ENCODE data around the gene GDF7. TPM values are rescaled to one million over a fixed set of nuclear protein-coding genes. Genes with fewer than 3 reads are reported as not detected.

The GDF7 gene
- total RNA-seq, 1 experiment from 2014 or later = 0.02 TPM

GRCh38 chr2:20667531-20668401 is 822 bp downstream of the GDF7 start:
- BruUV-seq (replicated peaks) = no TSS peak
- POLR2A ChIA-PET = no interaction called here

More at GRCh38 chr2:20667531-20668401, 822 bp downstream of the GDF7 start:
- no peaks in the 10 kb centered on the region for H3K4me1 ChIP-seq (ENCODE audit: control insufficient read depth in 1 of 2, insufficient read depth in 2 of 2, low read length in 2 of 2)
- TF ChIP-seq ATF3 (IDR thresholded peaks at IDR 0.05) = no peak
- TF ChIP-seq POLR2A (IDR thresholded peaks at IDR 0.05; ENCODE audit: borderline replicate concordance, extremely low read depth, insufficient read depth, insufficient read length) = no peak
- TF ChIP-seq FOSL1 (IDR thresholded peaks at IDR 0.05; ENCODE audit: low read depth) = no peak
- no peak for TF ChIP-seq TCF7L2 (IDR thresholded peaks at IDR 0.05; ENCODE audit: borderline replicate concordance, extremely low read depth, insufficient read depth, insufficient read length)
- no peak for TF ChIP-seq YY1 (IDR thresholded peaks at IDR 0.05; ENCODE audit: extremely low read depth, insufficient replicate concordance, low read depth, low read length)
- TF ChIP-seq POLR2AphosphoS5 (IDR thresholded peaks at IDR 0.05; ENCODE audit: low read depth, low read length) = no peak
- no peak for TF ChIP-seq EZH2phosphoT487 (IDR thresholded peaks at IDR 0.05; ENCODE audit: borderline replicate concordance)
- no peak for TF ChIP-seq SRF (IDR thresholded peaks at IDR 0.05; ENCODE audit: low read depth)
- no peak for TF ChIP-seq CTCF (IDR thresholded peaks at IDR 0.05 in 2 of 3, conservative IDR thresholded peaks at IDR 0.05 in 1 of 3; ENCODE audit: borderline replicate concordance in 1 of 3, insufficient read depth in 1 of 3, low read depth in 2 of 3, low read length in 2 of 3)
- no peak for TF ChIP-seq ZNF274 (IDR thresholded peaks at IDR 0.05; ENCODE audit: low read depth, low read length)
- no peak for TF ChIP-seq ZFX (IDR thresholded peaks at IDR 0.05)
- TF ChIP-seq CBX3 (IDR thresholded peaks at IDR 0.05; ENCODE audit: low read depth) = no peak
- no peak for TF ChIP-seq ELF1 (IDR thresholded peaks at IDR 0.05; ENCODE audit: borderline replicate concordance, low read depth)
- TF ChIP-seq RAD21 (IDR thresholded peaks at IDR 0.05; ENCODE audit: low read depth) = no peak
- no peak for TF ChIP-seq JUND (IDR thresholded peaks at IDR 0.05)
- no peak for TF ChIP-seq EZH2 (IDR thresholded peaks at IDR 0.05)
- TF ChIP-seq MAX (IDR thresholded peaks at IDR 0.05) = no peak
- no peak for TF ChIP-seq ZBTB33 (IDR thresholded peaks at IDR 0.05; ENCODE audit: extremely low read depth, insufficient replicate concordance, low read length)
- TF ChIP-seq CEBPB (IDR thresholded peaks at IDR 0.05; ENCODE audit: low read depth) = no peak
- no peak for TF ChIP-seq SIN3A (IDR thresholded peaks at IDR 0.05; ENCODE audit: low read depth)
- intact Hi-C loops (cut with micrococcal nuclease) = no loop called here
- ATAC-seq = no peak
- no peaks in the 10 kb centered on the region for H3K79me2 ChIP-seq (ENCODE audit: insufficient read depth, low read length)
- no peaks in the 10 kb centered on the region for H3K9me3 ChIP-seq (ENCODE audit: control insufficient read depth in 1 of 2, insufficient read depth in 1 of 2, low read depth in 1 of 2, low read length in 2 of 2)
- no peak overlapping the region for H2AFZ ChIP-seq (ENCODE audit: low read depth, low read length, poor library complexity, severe bottlenecking)
- H3K27me3 ChIP-seq (ENCODE audit: insufficient read depth, low read length) = peaks cover 17% of the 10 kb centered on the region
- H4K20me1 ChIP-seq (ENCODE audit: insufficient read depth) = no peaks in the 10 kb centered on the region
- H3K27ac ChIP-seq (ENCODE audit: low read depth, low read length) = no peak overlapping the region
- DNase-seq (ENCODE audit: low read depth, low spot score) = no peak
- H3K4me2 ChIP-seq (ENCODE audit: low read length) = no peak overlapping the region
- H3K4me3 ChIP-seq (replicated peaks in 1 of 2; ENCODE audit: low read depth in 1 of 2, low read length in 2 of 2) = no peak overlapping the region
- RAD21 ChIA-PET (ENCODE audit: low non-redundant PET in 1 of 2, low total read pairs in 2 of 2, uncharacterized antibody in 2 of 2, unreplicated experiment in 2 of 2) = no interaction called here
- no peaks in the 10 kb centered on the region for H3K9me2 ChIP-seq (ENCODE audit: insufficient read depth)
- no peaks in the 10 kb centered on the region for H3K36me3 ChIP-seq (ENCODE audit: control insufficient read depth in 1 of 2, insufficient read depth in 2 of 2, low read length in 2 of 2)
- no peak overlapping the region for H3K9ac ChIP-seq (ENCODE audit: low read length)
- CTCF ChIA-PET = no interaction called here
